Smooth muscle cell (in vitro differentiated cells): Measurements from ENCODE around the gene EFS. TPM values are rescaled to one million over a fixed set of nuclear protein-coding genes. Genes with fewer than 3 reads are reported as not detected.
A peak's percentile ranks its signal among the peaks of the same experiment; 100 is the strongest.

Experiments used
- DNase-seq: peaks from one replicate; lab custom pipeline; 2025; ENCODE audit not compliant: unreplicated experiment; lab: John Stamatoyannopoulos, UW
- H2AFZ ChIP-seq: fragments of 200-600 bp; sonication (generic); 2 replicates; pipeline ENCODE4 v1.6.0; 2016; ENCODE audit warnings: antibody characterized with exemption, low read depth, mild to moderate bottlenecking
- H3F3A ChIP-seq: fragments of 200-600 bp; sonication (generic); 2 replicates; pipeline ENCODE4 v1.6.0; 2017; ENCODE audit warnings: antibody characterized with exemption, low read depth
- H3K27ac ChIP-seq: fragments of 200-600 bp; sonication (generic); 2 replicates; pipeline ENCODE4 v1.5.1; 2016; ENCODE audit warnings: low read depth, mild to moderate bottlenecking
- H3K27me3 ChIP-seq: fragments of 200-600 bp; sonication (generic); 2 replicates; pipeline ENCODE4 v1.6.1; 2016; ENCODE audit warnings: low read depth, mild to moderate bottlenecking
- H3K36me3 ChIP-seq: fragments of 200-600 bp; sonication (generic); 2 replicates; pipeline ENCODE4 v1.5.1; 2016; ENCODE audit warnings: low read depth
- H3K4me1 ChIP-seq: fragments of 200-600 bp; sonication (generic); 2 replicates; pipeline ENCODE4 v1.5.1; 2016; ENCODE audit warnings: low read depth
- H3K4me2 ChIP-seq: fragments of 200-600 bp; sonication (generic); 2 replicates; pipeline ENCODE4 v1.6.0; 2016; ENCODE audit warnings: mild to moderate bottlenecking
- H3K4me3 ChIP-seq: fragments of 200-600 bp; sonication (generic); 2 replicates; pipeline ENCODE4 v1.5.1; 2016; ENCODE audit warnings: mild to moderate bottlenecking
- H3K79me2 ChIP-seq: fragments of 200-600 bp; sonication (generic); 2 replicates; pipeline ENCODE4 v1.6.0; 2016; ENCODE audit warnings: low read depth, mild to moderate bottlenecking
- H3K9ac ChIP-seq: fragments of 200-600 bp; sonication (generic); 2 replicates; pipeline ENCODE4 v1.6.0; 2016; ENCODE audit warnings: low read depth
- H3K9me3 ChIP-seq: fragments of 200-600 bp; sonication (generic); replicated peaks from 2 replicates; pipeline ENCODE4 v1.5.1; 2016; ENCODE audit warnings: low read depth
- H4K20me1 ChIP-seq: fragments of 200-600 bp; sonication (generic); 2 replicates; pipeline ENCODE4 v1.6.0; 2016; ENCODE audit warnings: low read depth
- CTCF ChIP-seq: fragments of 200-600 bp; sonication (generic); IDR thresholded peaks from 2 replicates; pipeline ENCODE4 v1.5.1; 2017; ENCODE audit warnings: borderline replicate concordance, mild to moderate bottlenecking, antibody characterized with exemption; ENCODE audit not compliant: insufficient read depth, poor library complexity, severe bottlenecking
- WGBS: methylation state at CpG from one replicate; pipeline ENCODE4 v1.1.7; 2016; ENCODE audit warnings: low lambda C conversion rate; 5-methylcytosine and 5-hydroxymethylcytosine counted together
- polyA plus RNA-seq: library from polyadenylated mRNA; unstranded; fragments of >200 nt; fragmentation: Nextera tagmentation; extraction: Ambion mirVana; gene quantifications from 2 replicates; pipeline ENCODE4 v1.2.1, GENCODE V29; 2016
- total RNA-seq: library from RNA; depleted of rRNA; stranded (reverse); fragments of >200 nt; gene quantifications from 2 replicates; pipeline ENCODE4 v1.2.3, GENCODE V29; 2014

EFS gene
- total and polyA plus RNA-seq, 2 experiments from 2014 or later: 23.9 to 41.3 TPM

GRCh38 chr14:23399591-23399990 lies 34.6 kb upstream of the EFS start:
- no peak for TF ChIP-seq CTCF
- H4K20me1 ChIP-seq: no peaks in the 10 kb centered on the region
- no peak for DNase-seq
- no peak overlapping the region for H3K4me3 ChIP-seq
- no peak overlapping the region for H3K9ac ChIP-seq
- peak overlapping the region; percentile 41 for H2AFZ ChIP-seq
- no peaks in the 10 kb centered on the region for H3K9me3 ChIP-seq
- WGBS: 42% methylated on average over 6 of the region's 6 CpGs
- no peaks in the 10 kb centered on the region for H3K79me2 ChIP-seq
- no peaks in the 10 kb centered on the region for H3K27me3 ChIP-seq
- no peaks in the 10 kb centered on the region for H3F3A ChIP-seq
- H3K36me3 ChIP-seq: no peaks in the 10 kb centered on the region
- H3K4me1 ChIP-seq: no peaks in the 10 kb centered on the region
- H3K27ac ChIP-seq: peak overlapping the region; percentile 13
- no peak overlapping the region for H3K4me2 ChIP-seq

- no peaks in the 10 kb centered on the region for H3K9me3 ChIP-seq
- WGBS: 86% methylated on average over 3 of the region's 3 CpGs
- TF ChIP-seq CTCF: no peak
Observed at GRCh38 chr14:23399136-23399535, 34.2 kb upstream of the EFS start.

GRCh38 chr14:23398348-23398747 lies 33.4 kb upstream of the EFS start:
- Histone ChIP-seq H3K4me3 (no peak overlapping the region), H3K9me3 (no peaks in the 10 kb centered on the region), H4K20me1 (no peaks in the 10 kb centered on the region), H3K9ac (no peak overlapping the region), H3K36me3 (no peaks in the 10 kb centered on the region), H3F3A (no peaks in the 10 kb centered on the region), H3K4me2 (no peak overlapping the region), H3K79me2 (no peaks in the 10 kb centered on the region), H3K4me1 (no peaks in the 10 kb centered on the region), H3K27me3 (no peaks in the 10 kb centered on the region), H2AFZ (no peak overlapping the region), H3K27ac (no peak overlapping the region)
- 94% methylated on average over 4 of the region's 4 CpGs for WGBS
- no peak for DNase-seq
- TF ChIP-seq CTCF: no peak

More at GRCh38 chr14:23399136-23399535, 34.2 kb upstream of the EFS start:
- no peak for DNase-seq
- Histone ChIP-seq H3K4me2 (no peak overlapping the region), H3K9ac (no peak overlapping the region), H3K4me1 (no peaks in the 10 kb centered on the region), H4K20me1 (no peaks in the 10 kb centered on the region), H3F3A (no peaks in the 10 kb centered on the region), H3K36me3 (no peaks in the 10 kb centered on the region), H3K4me3 (no peak overlapping the region), H3K27me3 (no peaks in the 10 kb centered on the region), H2AFZ (peak overlapping the region; percentile 41), H3K27ac (peak overlapping the region; percentile 13), H3K79me2 (no peaks in the 10 kb centered on the region)

GRCh38 chr14:23396781-23397407 lies 31.9 kb upstream of the EFS start:
- no peaks in the 10 kb centered on the region for H3K9me3 ChIP-seq
- H3K79me2 ChIP-seq: no peaks in the 10 kb centered on the region
- H4K20me1 ChIP-seq: no peaks in the 10 kb centered on the region
- H3K4me1 ChIP-seq: no peaks in the 10 kb centered on the region
- H3K4me3 ChIP-seq: no peak overlapping the region
- WGBS: 87% methylated on average over 10 of the region's 10 CpGs
- H2AFZ ChIP-seq: no peak overlapping the region
- no peak for DNase-seq
- H3F3A ChIP-seq: no peaks in the 10 kb centered on the region
- no peak overlapping the region for H3K4me2 ChIP-seq
- no peak overlapping the region for H3K27ac ChIP-seq
- H3K9ac ChIP-seq: no peak overlapping the region
- H3K36me3 ChIP-seq: no peaks in the 10 kb centered on the region
- H3K27me3 ChIP-seq: no peaks in the 10 kb centered on the region
- no peak for TF ChIP-seq CTCF
